K562 (cell line): Measurements from ENCODE around the gene PRTN3. TPM values are rescaled to one million over a fixed set of nuclear protein-coding genes. Genes with fewer than 3 reads are reported as not detected.

Experiments used
- ATAC-seq: fragments of 200-7000 bp; cut with Tn5 transposase; 3 replicates; pipeline ENCODE4 v1.9.1; 2020; ENCODE audit warnings: moderate library complexity
- BruUV-seq: library from RNA; stranded (reverse); fragments of 400-500 nt; replicated peaks from 2 replicates; lab custom pipeline; 2021; lab: Mats Ljungman, UMichigan
- CTCF ChIA-PET: fragments of 300-600 bp; formaldehyde crosslinking; extraction: SDS; loops from one replicate; lab custom pipeline; 2021; ENCODE audit warnings: low intra/inter-chr PET ratio; lab: Yijun Ruan, JAX
- POLR2A ChIA-PET: fragments of 300-600, 350-650 bp; sonication (Branson Sonifier 250); formaldehyde crosslinking; extraction: SDS; loops from one replicate; lab custom pipeline; 2021; ENCODE audit warnings: antibody characterized with exemption, inconsistent platforms; lab: Yijun Ruan, JAX
- DNase-seq, 4 experiments: peaks; one replicate each; pipeline versions ENCODE4 v3.0.0 to v3.0.0-alpha.2; 2011 to 2018; ENCODE audit warnings: low spot score in 3 of 4, mixed read lengths in 3 of 4; ENCODE audit errors: extremely low read depth in 1 of 4
- FAIRE-seq: peaks from 2 replicates; lab custom pipeline; 2011; peaks lifted over from hg19 to GRCh38; lab: Jason Lieb, UNC
- H2AFZ ChIP-seq: 2 replicates; pipeline ENCODE4 v1.6.0; 2011; ENCODE audit warnings: low read depth, low read length, control low read depth, inconsistent platforms
- H3K27ac ChIP-seq: fragments of 200-600 bp; 3 replicates; pipeline ENCODE4 v1.8.0; 2011; ENCODE audit warnings: low read depth, mild to moderate bottlenecking, control low read depth, inconsistent platforms, low read length, moderate library complexity, mixed read lengths; ENCODE audit errors: extremely low read depth
- H3K27me3 ChIP-seq, 2 experiments: fragments of 300-600 bp in 1 of 2; 2 replicates in 1 of 2; 3 replicates in 1 of 2; pipeline versions ENCODE4 v1.6.0 to v1.8.0; 2011; ENCODE audit warnings: inconsistent platforms in 2 of 2, low read length in 2 of 2, mild to moderate bottlenecking in 1 of 2, mixed read lengths in 1 of 2, moderate library complexity in 1 of 2; ENCODE audit not compliant: control insufficient read depth in 2 of 2, insufficient read depth in 2 of 2
- H3K36me3 ChIP-seq: fragments of 300-600 bp; 3 replicates; pipeline ENCODE4 v1.8.0; 2011; ENCODE audit warnings: mild to moderate bottlenecking, low read length, inconsistent platforms; ENCODE audit not compliant: control insufficient read depth, insufficient read depth
- H3K4me1 ChIP-seq, 2 experiments: fragments of 200-600 bp in 1 of 2; replicated peaks in 1 of 2; 2 replicates in 1 of 2; 3 replicates in 1 of 2; pipeline versions ENCODE4 v1.5.1 to v1.8.0; 2011; ENCODE audit warnings: inconsistent platforms in 2 of 2, low read length in 2 of 2, mild to moderate bottlenecking in 1 of 2, mixed read lengths in 1 of 2, moderate library complexity in 1 of 2; ENCODE audit not compliant: control insufficient read depth in 2 of 2, insufficient read depth in 2 of 2
- H3K4me2 ChIP-seq: 2 replicates; pipeline ENCODE4 v1.6.1; 2011; ENCODE audit warnings: low read length, control low read depth, inconsistent platforms, mixed read lengths; ENCODE audit not compliant: insufficient read depth
- H3K4me3 ChIP-seq: fragments of 200-600 bp; sonication (generic), shearing (Covaris generic); 2 replicates; pipeline ENCODE4 v1.5.1; 2016; ENCODE audit warnings: control low read depth, inconsistent platforms
- H3K79me2 ChIP-seq: fragments of 200-600 bp; 3 replicates; pipeline ENCODE4 v1.8.0; 2011; ENCODE audit warnings: low read length, inconsistent platforms; ENCODE audit not compliant: control insufficient read depth, insufficient read depth
- H3K9ac ChIP-seq, 2 experiments: 2 replicates each; pipeline versions ENCODE4 v1.6.0 to v1.6.1; 2011; ENCODE audit warnings: low read depth in 2 of 2, low read length in 2 of 2, control low read depth in 1 of 2, inconsistent platforms in 1 of 2, mild to moderate bottlenecking in 1 of 2, mixed read lengths in 1 of 2; ENCODE audit not compliant: insufficient read depth in 1 of 2
- H3K9me1 ChIP-seq: one replicate; pipeline ENCODE4 v1.6.0; 2011; ENCODE audit warnings: inconsistent platforms, mild to moderate bottlenecking, low read length, moderate library complexity; ENCODE audit not compliant: control insufficient read depth, insufficient read depth
- H3K9me3 ChIP-seq: replicated peaks from 2 replicates; pipeline ENCODE4 v1.5.1; 2011; ENCODE audit warnings: low read depth, low read length, inconsistent platforms; ENCODE audit not compliant: control insufficient read depth, insufficient read depth
- H4K20me1 ChIP-seq: replicated peaks from 2 replicates; pipeline ENCODE4 v1.6.1; 2011; ENCODE audit warnings: low read length, inconsistent platforms, mixed read lengths; ENCODE audit not compliant: control insufficient read depth, insufficient read depth
- FOXA1 ChIP-seq: fragments of 450-650 bp; IDR thresholded peaks from 2 replicates; pipeline ENCODE4 v1.6.1; 2016; ENCODE audit warnings: mild to moderate bottlenecking, borderline replicate concordance
- FOXK1 ChIP-seq: sonication (generic); formaldehyde crosslinking; IDR thresholded peaks from 2 replicates; pipeline ENCODE4 v1.8.0; 2022; ENCODE audit warnings: missing genetic modification reagents, mild to moderate bottlenecking, borderline replicate concordance
- FOXO4 ChIP-seq: fragments of 450-650 bp; formaldehyde crosslinking; IDR thresholded peaks from 2 replicates; pipeline ENCODE4 v1.4.0; 2020; ENCODE audit warnings: mild to moderate bottlenecking, moderate library complexity
- KLF10 ChIP-seq: fragments of 250-450 bp; sonication (Bioruptor Pico); IDR thresholded peaks from 2 replicates; pipeline ENCODE4 v1.6.1; 2021; ENCODE audit warnings: matching md5 sums
- MBD2 ChIP-seq: sonication (generic); IDR thresholded peaks from 2 replicates; pipeline ENCODE4 v1.6.1; 2016; ENCODE audit warnings: low read depth, borderline replicate concordance
- MTF1 ChIP-seq: fragments of 250-450 bp; sonication (Bioruptor Pico); IDR thresholded peaks from 2 replicates; pipeline ENCODE4 v1.9.0; 2021; ENCODE audit warnings: moderate library complexity, mild to moderate bottlenecking, inconsistent platforms, borderline replicate concordance
- NFIX ChIP-seq: fragments of 250-450 bp; sonication (Bioruptor Pico); IDR thresholded peaks from 2 replicates; pipeline ENCODE4 v1.4.0; 2020; ENCODE audit warnings: low read depth, mild to moderate bottlenecking, moderate library complexity
- PRPF4 ChIP-seq: fragments of 200-400 bp; formaldehyde crosslinking; IDR thresholded peaks from one replicate; pipeline ENCODE4 v1.6.1; 2017; ENCODE audit warnings: low read length, low read depth, mild to moderate bottlenecking; ENCODE audit not compliant: insufficient read depth, poor library complexity, severe bottlenecking
- RAD51 ChIP-seq: fragments of 450-650 bp; IDR thresholded peaks from 2 replicates; pipeline ENCODE4 v1.7.1; 2016; ENCODE audit warnings: low read depth, mild to moderate bottlenecking, borderline replicate concordance
- RBFOX2 ChIP-seq: fragments of 200-400 bp; formaldehyde crosslinking; IDR thresholded peaks from 2 replicates; pipeline ENCODE4 v1.6.1; 2017; ENCODE audit warnings: low read depth, mild to moderate bottlenecking, low read length, moderate library complexity
- RBM22 ChIP-seq: fragments of 200-400 bp; formaldehyde crosslinking; IDR thresholded peaks from 2 replicates; pipeline ENCODE4 v1.6.1; 2018; ENCODE audit warnings: low read length, low read depth; ENCODE audit not compliant: poor library complexity, severe bottlenecking
- SAP30 ChIP-seq: fragments of 200-600 bp; sonication (generic); IDR thresholded peaks from 2 replicates; pipeline ENCODE4 v1.6.1; 2012; ENCODE audit warnings: borderline replicate concordance, low read depth, mild to moderate bottlenecking, moderate library complexity, low read length, control low read depth, inconsistent platforms; ENCODE audit not compliant: insufficient read depth, poor library complexity, severe bottlenecking
- SMAD3 ChIP-seq: fragments of 450-650 bp; formaldehyde crosslinking; conservative IDR thresholded peaks from 2 replicates; pipeline ENCODE4 v1.4.0; 2020; ENCODE audit warnings: mild to moderate bottlenecking
- SREBF2 ChIP-seq: sonication (generic); formaldehyde crosslinking; IDR thresholded peaks from 2 replicates; pipeline ENCODE4 v1.4.0; 2020; ENCODE audit warnings: mild to moderate bottlenecking, missing genetic modification reagents
- SRF ChIP-seq, 2 experiments: fragments of 250-450, 450-650 bp in 1 of 2; sonication (Bioruptor Pico) in 1 of 2; sonication (generic) in 1 of 2; formaldehyde crosslinking; IDR thresholded peaks; 2 replicates each; pipeline versions ENCODE4 v1.5.0 to v1.5.1; 2020 to 2022; ENCODE audit warnings: mild to moderate bottlenecking in 1 of 2, missing genetic modification reagents in 1 of 2
- ZNF347 ChIP-seq: fragments of 450-650 bp; formaldehyde crosslinking; IDR thresholded peaks from 2 replicates; pipeline ENCODE4 v1.4.0; 2020; ENCODE audit warnings: low read depth, mild to moderate bottlenecking, moderate library complexity
- WGBS: fragments of 100-300 bp; shearing (Covaris generic); methylation state at CpG from one replicate; pipeline ENCODE4 v1.1.6; 2016; ENCODE audit warnings: low coverage, mixed read lengths; ENCODE audit not compliant: insufficient coverage; ENCODE audit errors: missing lambda C conversion rate; 5-methylcytosine and 5-hydroxymethylcytosine counted together
- in situ Hi-C: fragments of 300-500 bp; cut with MboI; formaldehyde crosslinking; loops from 4 replicates; pipeline ENCODE4 v1.15.0; 2018; ENCODE audit warnings: inconsistent platforms, mixed read lengths
- intact Hi-C: fragments of 100-400 bp; cut with micrococcal nuclease; formaldehyde crosslinking; loops from 2 replicates; pipeline ENCODE4 v1.14.2; 2022
- polyA plus RNA-seq, 8 experiments: library from polyadenylated mRNA; depleted of rRNA in 4 of 8; stranded (reverse) in 5 of 8; unstranded in 3 of 8; fragments of >200 nt; fragmentation: Nextera tagmentation in 2 of 8; fragmentation: Illumina TruSeq in 1 of 8; extraction: Ambion mirVana in 2 of 8; extraction: Trizol in 1 of 8; gene quantifications; 2 replicates each; pipeline versions ENCODE4 v1.2.1 to v1.2.3, GENCODE V29; 2011 to 2014; ENCODE audit warnings: inconsistent platforms in 1 of 8, missing spikeins in 1 of 8
- total RNA-seq, 7 experiments: library from RNA; depleted of rRNA in 6 of 7; stranded (reverse); fragments of >200 nt in 6 of 7; fragmentation: Illumina TruSeq in 2 of 7; extraction: Trizol in 2 of 7; gene quantifications; 2 replicates each; pipeline versions ENCODE4 v1.2.1 to v1.2.3, GENCODE V29; 2011 to 2021; ENCODE audit warnings: low replicate concordance in 1 of 7
- TF ChIP-seq, protein P1 (sequence below): sonication (generic); formaldehyde crosslinking; IDR thresholded peaks from 2 replicates; pipeline ENCODE4 v1.8.1; 2023; ENCODE audit warnings: mild to moderate bottlenecking, missing genetic modification reagents

PRTN3 gene
- total and polyA plus RNA-seq, 9 of the 15 experiments (the other 6 are each of a cell fraction or from before 2014, with no cell fraction given) = 0.14 to 0.86 (median 0.43) TPM; not detected in 3

- POLR2A ChIA-PET = interaction anchor here (0.6 to 3.1 kb wide), 6 partner anchors 11 to 363 kb away, joined by 3 to 11 read pairs (median 4); partner anchors contain the start of gene PTBP1
- TF ChIP-seq MBD2 = no peak
- TF ChIP-seq RBM22 = peak; percentile 41
- no peak for TF ChIP-seq SRF (CRISPR knock-in tag; IDR thresholded peaks at IDR 0.05)
- TF ChIP-seq, protein P1, sequence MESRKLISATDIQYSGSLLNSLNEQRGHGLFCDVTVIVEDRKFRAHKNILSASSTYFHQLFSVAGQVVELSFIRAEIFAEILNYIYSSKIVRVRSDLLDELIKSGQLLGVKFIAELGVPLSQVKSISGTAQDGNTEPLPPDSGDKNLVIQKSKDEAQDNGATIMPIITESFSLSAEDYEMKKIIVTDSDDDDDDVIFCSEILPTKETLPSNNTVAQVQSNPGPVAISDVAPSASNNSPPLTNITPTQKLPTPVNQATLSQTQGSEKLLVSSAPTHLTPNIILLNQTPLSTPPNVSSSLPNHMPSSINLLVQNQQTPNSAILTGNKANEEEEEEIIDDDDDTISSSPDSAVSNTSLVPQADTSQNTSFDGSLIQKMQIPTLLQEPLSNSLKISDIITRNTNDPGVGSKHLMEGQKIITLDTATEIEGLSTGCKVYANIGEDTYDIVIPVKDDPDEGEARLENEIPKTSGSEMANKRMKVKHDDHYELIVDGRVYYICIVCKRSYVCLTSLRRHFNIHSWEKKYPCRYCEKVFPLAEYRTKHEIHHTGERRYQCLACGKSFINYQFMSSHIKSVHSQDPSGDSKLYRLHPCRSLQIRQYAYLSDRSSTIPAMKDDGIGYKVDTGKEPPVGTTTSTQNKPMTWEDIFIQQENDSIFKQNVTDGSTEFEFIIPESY (CRISPR knock-in tag) = peak; percentile 65; the same call in 1 of the 2 replicates
- TF ChIP-seq MTF1 (CRISPR knock-in tag) = no peak
- no peak for TF ChIP-seq ZNF347 (CRISPR knock-in tag)
- no peak for TF ChIP-seq FOXO4 (CRISPR knock-in tag)
- no peak for TF ChIP-seq FOXK1 (CRISPR knock-in tag)
- TF ChIP-seq RAD51 = no peak
- TF ChIP-seq PRPF4 = no peak
- no peak for TF ChIP-seq FOXA1
- no peak for TF ChIP-seq SMAD3
- peak; percentile 51 for TF ChIP-seq RBFOX2
- no peak for TF ChIP-seq NFIX (CRISPR knock-in tag)
- no peak for TF ChIP-seq SREBF2
- TF ChIP-seq SAP30 = no peak
- no peak for TF ChIP-seq KLF10 (CRISPR knock-in tag)
Observed at GRCh38 chr19:879711-880438, 39.1 kb downstream of the PRTN3 start.

More at GRCh38 chr19:879711-880438, 39.1 kb downstream of the PRTN3 start:
- Histone ChIP-seq H3K4me3 (no peak overlapping the region), H2AFZ (no peak overlapping the region), H3K9me3 (no peaks in the 10 kb centered on the region), H3K4me1 (peaks cover 0 to 42% of the 10 kb centered on the region in 2 experiments; a peak in 2 of 5 replicates), H3K27me3 (no peaks in the 10 kb centered on the region), H3K4me2 (no peak overlapping the region), H4K20me1 (no peaks in the 10 kb centered on the region; the same call in 1 of the 2 replicates), H3K27ac (no peak overlapping the region), H3K9ac (no peak overlapping the region), H3K36me3 (peaks cover 64% of the 10 kb centered on the region), H3K79me2 (no peaks in the 10 kb centered on the region), H3K9me1 (no peaks in the 10 kb centered on the region)
- in situ Hi-C loops (no loop called here), intact Hi-C loops (no loop called here)
- CTCF ChIA-PET = no interaction called here
- WGBS = 86% methylated on average over 25 of the region's 37 CpGs
- BruUV-seq = no TSS peak
- FAIRE-seq (no peak), ATAC-seq (peak; percentile 46), DNase-seq (peak in 1 of 4 experiments; percentile 39)
